Activated naive CD8-positive, alpha-beta T cell (primary cell): ENCODE results near the gene REEP5.
"Not testable (repeated sequence)": the region's sequence is repeated elsewhere in the genome, so short reads cannot be mapped to it uniquely, and the experiment has no call there.

Experiments used
- H3K27ac Mint-ChIP-seq: one replicate; pipeline ENCODE4 v1.8.0; 2021; ENCODE audit warnings: mixed read lengths
- H3K27me3 Mint-ChIP-seq: one replicate; pipeline ENCODE4 v1.8.0; 2021; ENCODE audit warnings: mixed read lengths
- H3K36me3 Mint-ChIP-seq: one replicate; pipeline ENCODE4 v1.8.0; 2021; ENCODE audit warnings: mixed read lengths
- H3K4me1 Mint-ChIP-seq: one replicate; pipeline ENCODE4 v1.8.0; 2021; ENCODE audit warnings: low read depth, mixed read lengths
- H3K4me3 Mint-ChIP-seq: one replicate; pipeline ENCODE4 v1.8.0; 2021; ENCODE audit warnings: mild to moderate bottlenecking, mixed read lengths
- H3K9me3 Mint-ChIP-seq: one replicate; pipeline ENCODE4 v1.8.0; 2021; ENCODE audit warnings: low read depth, mixed read lengths

REEP5 gene

GRCh38 chr5:112918136-112918535 is 3.9 kb downstream of the REEP5 start:
- H3K27ac Mint-ChIP-seq: no peak overlapping the region
- H3K4me1 Mint-ChIP-seq: peaks cover 66% of the 10 kb centered on the region
- H3K27me3 Mint-ChIP-seq: no peaks in the 10 kb centered on the region

GRCh38 chr5:112917453-112917995 is 4.5 kb downstream of the REEP5 start:
- H3K36me3 Mint-ChIP-seq: peaks cover 11% of the 10 kb centered on the region
- no peaks in the 10 kb centered on the region for H3K27me3 Mint-ChIP-seq
- H3K4me3 Mint-ChIP-seq: peak overlapping the region; percentile 30
- H3K9me3 Mint-ChIP-seq: no peaks in the 10 kb centered on the region
- H3K4me1 Mint-ChIP-seq: peaks cover 66% of the 10 kb centered on the region
- H3K27ac Mint-ChIP-seq: peak overlapping the region; percentile 34

More at GRCh38 chr5:112918136-112918535, 3.9 kb downstream of the REEP5 start:
- Mint-ChIP-seq H3K4me3 (peak overlapping the region; percentile 30), H3K36me3 (peaks cover 10% of the 10 kb centered on the region), H3K9me3 (no peaks in the 10 kb centered on the region)

- peak overlapping the region; percentile 20 for H3K4me3 Mint-ChIP-seq
- H3K4me1 Mint-ChIP-seq: peaks cover 70% of the 10 kb centered on the region
- H3K27me3 Mint-ChIP-seq: no peaks in the 10 kb centered on the region
- peaks cover 15% of the 10 kb centered on the region for H3K36me3 Mint-ChIP-seq
- no peak overlapping the region for H3K27ac Mint-ChIP-seq
- no peaks in the 10 kb centered on the region for H3K9me3 Mint-ChIP-seq
Measured at GRCh38 chr5:112915831-112916230, 6.2 kb downstream of the REEP5 start.

GRCh38 chr5:112914584-112914983 is 7.4 kb downstream of the REEP5 start:
- Mint-ChIP-seq H3K27ac (no peak overlapping the region), H3K4me3 (no peak overlapping the region), H3K36me3 (peaks cover 20% of the 10 kb centered on the region), H3K9me3 (no peaks in the 10 kb centered on the region), H3K27me3 (no peaks in the 10 kb centered on the region), H3K4me1 (peaks cover 67% of the 10 kb centered on the region)

GRCh38 chr5:112910529-112910928 is 11.5 kb downstream of the REEP5 start:
- H3K27ac Mint-ChIP-seq: no peak overlapping the region
- no peak overlapping the region for H3K4me3 Mint-ChIP-seq
- H3K36me3 Mint-ChIP-seq: peaks cover 17% of the 10 kb centered on the region
- no peaks in the 10 kb centered on the region for H3K27me3 Mint-ChIP-seq
- no peaks in the 10 kb centered on the region for H3K9me3 Mint-ChIP-seq
- H3K4me1 Mint-ChIP-seq: peaks cover 44% of the 10 kb centered on the region

GRCh38 chr5:112908854-112909253 is 13.2 kb downstream of the REEP5 start:
- H3K9me3 Mint-ChIP-seq: no peaks in the 10 kb centered on the region
- H3K27ac Mint-ChIP-seq: no peak overlapping the region
- H3K27me3 Mint-ChIP-seq: no peaks in the 10 kb centered on the region
- peaks cover 39% of the 10 kb centered on the region for H3K4me1 Mint-ChIP-seq
- no peak overlapping the region for H3K4me3 Mint-ChIP-seq
- H3K36me3 Mint-ChIP-seq: peaks cover 13% of the 10 kb centered on the region

GRCh38 chr5:112907166-112907631 is 14.8 kb downstream of the REEP5 start:
- Mint-ChIP-seq H3K4me1 (peaks cover 28% of the 10 kb centered on the region), H3K27ac (peak overlapping the region; percentile 19), H3K36me3 (peaks cover 11% of the 10 kb centered on the region), H3K9me3 (no peaks in the 10 kb centered on the region), H3K4me3 (no peak overlapping the region), H3K27me3 (no peaks in the 10 kb centered on the region)

GRCh38 chr5:112906637-112907036 is 15.4 kb downstream of the REEP5 start:
- Mint-ChIP-seq H3K27me3 (no peaks in the 10 kb centered on the region), H3K9me3 (no peaks in the 10 kb centered on the region), H3K4me3 (no peak overlapping the region), H3K36me3 (peaks cover 11% of the 10 kb centered on the region), H3K4me1 (peaks cover 22% of the 10 kb centered on the region), H3K27ac (no peak overlapping the region)

GRCh38 chr5:112904996-112905395 is 17.0 kb downstream of the REEP5 start:
- not testable (repeated sequence) for H3K9me3 Mint-ChIP-seq, H3K27me3 Mint-ChIP-seq, H3K4me3 Mint-ChIP-seq, H3K27ac Mint-ChIP-seq, H3K36me3 Mint-ChIP-seq
- H3K4me1 Mint-ChIP-seq: peaks cover 15% of the 10 kb centered on the region

GRCh38 chr5:112902561-112902960 is 19.5 kb downstream of the REEP5 start:
- H3K27ac Mint-ChIP-seq: peak overlapping the region; percentile 19
- H3K27me3 Mint-ChIP-seq: no peaks in the 10 kb centered on the region
- no peaks in the 10 kb centered on the region for H3K9me3 Mint-ChIP-seq
- no peak overlapping the region for H3K4me3 Mint-ChIP-seq
- H3K4me1 Mint-ChIP-seq: peaks cover 13% of the 10 kb centered on the region
- H3K36me3 Mint-ChIP-seq: peaks cover 12% of the 10 kb centered on the region

- Mint-ChIP-seq H3K27me3 (no peaks in the 10 kb centered on the region), H3K4me3 (no peak overlapping the region), H3K4me1 (peaks cover 9% of the 10 kb centered on the region), H3K9me3 (no peaks in the 10 kb centered on the region), H3K27ac (no peak overlapping the region), H3K36me3 (peaks cover 25% of the 10 kb centered on the region)
Measured at GRCh38 chr5:112895682-112896081, 26.3 kb downstream of the REEP5 start.

GRCh38 chr5:112892776-112893175 is 29.3 kb downstream of the REEP5 start:
- peaks cover 24% of the 10 kb centered on the region for H3K36me3 Mint-ChIP-seq
- H3K4me1 Mint-ChIP-seq: peaks cover 21% of the 10 kb centered on the region
- H3K4me3 Mint-ChIP-seq: no peak overlapping the region
- no peak overlapping the region for H3K27ac Mint-ChIP-seq
- H3K27me3 Mint-ChIP-seq: no peaks in the 10 kb centered on the region
- H3K9me3 Mint-ChIP-seq: no peaks in the 10 kb centered on the region

GRCh38 chr5:112892066-112892465 is 30.0 kb downstream of the REEP5 start:
- not testable (repeated sequence) for H3K9me3 Mint-ChIP-seq, H3K4me3 Mint-ChIP-seq, H3K27me3 Mint-ChIP-seq, H3K27ac Mint-ChIP-seq
- Mint-ChIP-seq H3K4me1 (peaks cover 28% of the 10 kb centered on the region), H3K36me3 (peaks cover 24% of the 10 kb centered on the region)

GRCh38 chr5:112886975-112887374 is 35.1 kb downstream of the REEP5 start:
- Mint-ChIP-seq H3K9me3 (no peaks in the 10 kb centered on the region), H3K36me3 (peaks cover 25% of the 10 kb centered on the region), H3K4me3 (peak overlapping the region; percentile 55), H3K4me1 (peaks cover 38% of the 10 kb centered on the region), H3K27ac (peak overlapping the region; percentile 61), H3K27me3 (no peaks in the 10 kb centered on the region)

GRCh38 chr5:112885001-112885400 is 37.0 kb downstream of the REEP5 start:
- Mint-ChIP-seq H3K4me3 (no peak overlapping the region), H3K27ac (peak overlapping the region; percentile 36), H3K9me3 (no peaks in the 10 kb centered on the region), H3K4me1 (peaks cover 46% of the 10 kb centered on the region), H3K27me3 (no peaks in the 10 kb centered on the region), H3K36me3 (peaks cover 23% of the 10 kb centered on the region)

- H3K4me3 Mint-ChIP-seq: no peak overlapping the region
- H3K4me1 Mint-ChIP-seq: peaks cover 47% of the 10 kb centered on the region
- H3K27me3 Mint-ChIP-seq: no peaks in the 10 kb centered on the region
- peaks cover 22% of the 10 kb centered on the region for H3K36me3 Mint-ChIP-seq
- H3K9me3 Mint-ChIP-seq: no peaks in the 10 kb centered on the region
- no peak overlapping the region for H3K27ac Mint-ChIP-seq
Measured at GRCh38 chr5:112883192-112883591, 38.8 kb downstream of the REEP5 start.
